ENCODE measurements around the gene PGA4.

GRCh38 chr11:61274084-61274483 is 51.9 kb downstream of the PGA4 start:
- TF ChIP-seq HNRNPL (IDR thresholded peaks at IDR 0.05; ENCODE audit: low read depth, low read length), result no peak
- TF ChIP-seq RBM34 (IDR thresholded peaks at IDR 0.05; ENCODE audit: borderline replicate concordance, insufficient read depth, low read length), result no peak
- TF ChIP-seq CBFB (CRISPR knock-in tag; IDR thresholded peaks at IDR 0.05), result no peak
- TF ChIP-seq CTCF (IDR thresholded peaks at IDR 0.05 in 2 of 3, conservative IDR thresholded peaks at IDR 0.05 in 1 of 3; ENCODE audit: insufficient read depth in 2 of 3, low read depth in 1 of 3, low read length in 3 of 3), result no peak
- TF ChIP-seq KAT2B (IDR thresholded peaks at IDR 0.05; ENCODE audit: low read depth, low read length), result no peak
- no peak for TF ChIP-seq POLR2AphosphoS2 (IDR thresholded peaks at IDR 0.05; ENCODE audit: low read length)
- no peak for TF ChIP-seq POLR2AphosphoS5 (IDR thresholded peaks at IDR 0.05; ENCODE audit: control insufficient read depth, insufficient read depth, low read depth, low read length)
- no peak for TF ChIP-seq CHD2 (IDR thresholded peaks at IDR 0.05; ENCODE audit: low read depth, low read length)
- TF ChIP-seq ZNF121 (CRISPR knock-in tag; conservative IDR thresholded peaks at IDR 0.05), result no peak

Measured in K562 (cell line).